Measurements from ENCODE around the gene CSTF1.
"Not testable (repeated sequence)": the region's sequence is repeated elsewhere in the genome, so short reads cannot be mapped to it uniquely, and the experiment has no call there.

The CSTF1 gene

GRCh38 chr20:56371977-56372376 lies 20.5 kb upstream of the CSTF1 start:
- DNase-seq = no peak

GRCh38 chr20:56372850-56373249 lies 19.6 kb upstream of the CSTF1 start:
- DNase-seq = no peak

GRCh38 chr20:56373942-56374341 lies 18.5 kb upstream of the CSTF1 start:
- DNase-seq = no peak

- DNase-seq = no peak
These were observed 16.1 kb upstream of the CSTF1 start for GRCh38 chr20:56376331-56376730.

- DNase-seq = no peak
These were observed 14.1 kb upstream of the CSTF1 start for GRCh38 chr20:56378386-56378785.

- DNase-seq = no peak
These were observed 12.1 kb upstream of the CSTF1 start for GRCh38 chr20:56380375-56380774.

- no peak for DNase-seq
These were observed 10.9 kb upstream of the CSTF1 start for GRCh38 chr20:56381501-56381900.

- DNase-seq = no peak
These were observed 9.7 kb upstream of the CSTF1 start for GRCh38 chr20:56382696-56383095.

- no peak for DNase-seq
These were observed 9.1 kb upstream of the CSTF1 start for GRCh38 chr20:56383334-56383733.

GRCh38 chr20:56385130-56385529 lies 7.3 kb upstream of the CSTF1 start:
- DNase-seq = no peak

GRCh38 chr20:56386219-56386618 lies 6.2 kb upstream of the CSTF1 start:
- DNase-seq = no peak

GRCh38 chr20:56388882-56389281 lies 3.6 kb upstream of the CSTF1 start:
- DNase-seq = no peak

GRCh38 chr20:56389807-56390206 lies 2.6 kb upstream of the CSTF1 start:
- DNase-seq = no peak

GRCh38 chr20:56390396-56390795 lies 2.0 kb upstream of the CSTF1 start:
- not testable (repeated sequence) for DNase-seq

GRCh38 chr20:56391037-56391436 lies 1.4 kb upstream of the CSTF1 start:
- no peak for DNase-seq

- DNase-seq = no peak
These were observed 781 bp upstream of the CSTF1 start for GRCh38 chr20:56391596-56392131.

GRCh38 chr20:56392881-56393482 lies 537 bp downstream of the CSTF1 start:
- no peak for DNase-seq

GRCh38 chr20:56393653-56394052 lies 1.2 kb downstream of the CSTF1 start:
- no peak for DNase-seq

GRCh38 chr20:56395166-56395565 lies 2.7 kb downstream of the CSTF1 start:
- no peak for DNase-seq

GRCh38 chr20:56400001-56400640 lies 7.7 kb downstream of the CSTF1 start:
- peak; percentile 21 for DNase-seq

GRCh38 chr20:56403465-56403864 lies 11.0 kb downstream of the CSTF1 start:
- no peak for DNase-seq

- DNase-seq = not testable (repeated sequence)
These were observed 12.9 kb downstream of the CSTF1 start for GRCh38 chr20:56405356-56405755.

GRCh38 chr20:56406910-56407309 lies 14.5 kb downstream of the CSTF1 start:
- DNase-seq = no peak

GRCh38 chr20:56409521-56409920 lies 17.1 kb downstream of the CSTF1 start:
- no peak for DNase-seq

- DNase-seq = no peak
These were observed 17.5 kb downstream of the CSTF1 start for GRCh38 chr20:56409956-56410355.
